DOHH2 (cell line): ENCODE data around the gene DDX46.

Experiments
- CTCF ChIP-seq: fragments of 200-600 bp; sonication (generic); IDR thresholded peaks from one replicate; pipeline ENCODE4 v1.5.1; 2014; ENCODE audit warnings: antibody characterized with exemption, mild to moderate bottlenecking, low read depth, low read length; ENCODE audit not compliant: poor library complexity, severe bottlenecking
- EZH2phosphoT487 ChIP-seq: fragments of 200-600 bp; sonication (generic); IDR thresholded peaks from 2 replicates; pipeline ENCODE4 v1.6.1; 2017; ENCODE audit warnings: borderline replicate concordance, mild to moderate bottlenecking, antibody characterized with exemption, low read length, moderate library complexity, mixed read lengths

- TF ChIP-seq CTCF = no peak
- TF ChIP-seq EZH2phosphoT487 = no peak
Observed at GRCh38 chr5:134732819-134733218, 25.8 kb upstream of the DDX46 start.
